ENCODE data around the gene SARDH.

The SARDH gene

DNA sequence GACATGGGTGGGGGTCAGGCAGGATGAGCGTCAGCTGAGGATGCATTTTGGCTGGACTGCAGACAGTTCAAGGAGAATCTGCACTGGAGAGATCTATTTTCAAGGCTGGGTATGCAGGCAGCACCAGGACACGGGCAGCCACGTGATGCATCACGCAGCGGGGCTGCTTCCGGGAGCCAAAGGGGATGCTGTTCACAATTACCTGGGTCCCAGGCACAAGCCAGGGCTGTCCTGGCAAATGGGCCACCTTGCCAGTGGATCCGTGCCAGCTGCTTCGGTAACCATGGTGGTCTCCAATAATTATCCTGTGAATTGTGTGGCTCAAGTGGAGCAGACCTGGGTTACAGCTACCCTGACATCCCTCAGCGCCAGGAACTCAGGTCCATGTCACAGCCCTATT, 84.5 kb downstream of the SARDH start:
- DNase-seq (ENCODE audit: low read depth in 4 of 4, low spot score in 1 of 4): no peak

DNA sequence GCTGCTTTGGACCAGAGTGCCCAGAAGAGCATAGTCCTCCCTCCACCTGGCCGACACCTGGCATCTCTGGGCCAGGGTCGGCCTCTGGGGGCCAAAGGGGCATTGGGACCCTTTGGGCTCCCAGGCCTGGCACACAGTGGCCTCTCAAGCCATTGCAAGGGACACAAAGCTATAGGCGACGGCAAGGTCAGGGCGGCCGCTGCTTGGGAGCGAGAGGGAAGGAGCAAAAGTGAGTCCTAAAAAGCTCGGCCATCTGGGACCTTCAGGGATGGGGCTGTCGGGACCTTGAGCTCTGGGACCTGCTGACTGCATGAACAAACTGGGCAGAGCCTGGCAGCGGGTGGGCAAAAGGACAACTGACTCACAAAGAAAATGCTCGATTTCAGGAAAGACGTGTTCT, 88.1 kb downstream of the SARDH start:
- DNase-seq (ENCODE audit: low read depth in 4 of 4, low spot score in 1 of 4): no peak

DNA sequence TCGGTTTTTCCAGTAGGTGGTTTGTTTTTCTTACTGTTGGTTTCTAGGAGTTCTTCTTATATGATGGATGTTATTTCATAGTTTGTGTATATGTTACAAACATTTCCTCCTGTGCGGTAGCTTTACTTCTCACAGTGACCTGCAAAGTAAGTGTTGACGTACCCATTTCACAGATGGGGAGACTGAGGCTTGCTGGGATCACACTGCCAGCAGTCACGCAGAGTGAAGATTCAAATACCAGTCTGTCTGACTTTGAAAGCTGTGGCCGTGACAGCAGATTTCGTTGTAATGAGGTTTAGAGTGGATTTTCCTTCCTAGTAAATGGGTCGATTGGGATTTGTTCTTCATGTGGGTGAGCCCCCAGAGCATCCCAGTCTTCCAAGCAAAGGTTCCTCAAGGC, 89.0 kb downstream of the SARDH start:
- no peak for DNase-seq (ENCODE audit: low read depth in 4 of 4, low spot score in 1 of 4)

DNA sequence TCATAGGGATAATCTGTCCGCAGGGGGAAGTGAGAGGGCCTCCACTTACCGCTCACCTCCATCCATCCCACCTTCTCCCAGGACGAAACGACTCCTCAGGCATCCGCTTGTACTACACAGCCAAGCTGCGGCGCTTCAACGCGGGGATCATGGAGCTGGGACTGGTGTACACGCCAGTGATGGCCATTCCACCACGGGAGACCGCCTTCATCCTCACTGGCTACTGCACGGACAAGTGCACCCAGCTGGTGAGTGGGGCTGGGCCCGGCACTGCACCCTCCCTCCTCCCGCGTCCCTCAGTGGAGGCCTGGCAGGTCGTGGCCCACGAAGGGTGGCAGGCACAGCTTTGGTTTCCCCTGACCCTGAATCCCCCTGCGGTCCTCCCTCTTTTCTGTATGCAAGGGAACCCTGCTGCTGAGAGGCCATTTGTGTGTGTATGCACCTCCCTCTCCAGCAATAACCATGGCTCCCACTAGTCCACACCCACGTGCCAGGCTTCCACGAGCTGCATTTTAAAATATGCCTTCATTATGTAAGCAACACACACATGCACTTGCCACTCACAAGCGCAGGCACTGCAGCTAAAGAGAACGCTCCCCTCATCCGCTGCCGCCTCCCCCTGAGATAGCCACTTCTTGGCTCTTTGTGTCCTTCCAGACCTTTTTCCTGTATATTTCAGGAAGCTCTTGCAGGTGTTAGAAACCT, 90.2 kb downstream of the SARDH start:
- DNase-seq (ENCODE audit: low read depth in 4 of 4, low spot score in 1 of 4): no peak

DNA sequence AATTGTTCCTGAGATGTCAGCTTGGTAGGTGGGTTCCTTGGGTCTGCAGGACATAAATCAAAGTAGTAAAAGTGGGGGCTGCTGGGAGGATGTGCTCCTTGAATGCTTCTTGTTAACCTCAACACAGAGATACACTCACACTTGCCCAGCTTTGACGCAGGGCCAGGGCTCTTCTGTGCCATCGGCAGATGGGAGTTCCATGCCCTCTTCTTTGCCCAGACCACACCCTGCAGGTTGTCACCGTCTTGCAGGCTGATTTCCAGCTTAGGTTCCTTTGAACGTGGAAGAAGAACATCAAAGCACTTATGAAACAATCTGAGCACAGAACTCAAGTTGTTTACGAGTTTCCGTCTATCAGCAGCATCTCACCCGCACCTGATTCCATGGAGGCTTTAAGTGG, 91.0 kb downstream of the SARDH start:
- DNase-seq (ENCODE audit: low read depth in 4 of 4, low spot score in 1 of 4): no peak

DNA sequence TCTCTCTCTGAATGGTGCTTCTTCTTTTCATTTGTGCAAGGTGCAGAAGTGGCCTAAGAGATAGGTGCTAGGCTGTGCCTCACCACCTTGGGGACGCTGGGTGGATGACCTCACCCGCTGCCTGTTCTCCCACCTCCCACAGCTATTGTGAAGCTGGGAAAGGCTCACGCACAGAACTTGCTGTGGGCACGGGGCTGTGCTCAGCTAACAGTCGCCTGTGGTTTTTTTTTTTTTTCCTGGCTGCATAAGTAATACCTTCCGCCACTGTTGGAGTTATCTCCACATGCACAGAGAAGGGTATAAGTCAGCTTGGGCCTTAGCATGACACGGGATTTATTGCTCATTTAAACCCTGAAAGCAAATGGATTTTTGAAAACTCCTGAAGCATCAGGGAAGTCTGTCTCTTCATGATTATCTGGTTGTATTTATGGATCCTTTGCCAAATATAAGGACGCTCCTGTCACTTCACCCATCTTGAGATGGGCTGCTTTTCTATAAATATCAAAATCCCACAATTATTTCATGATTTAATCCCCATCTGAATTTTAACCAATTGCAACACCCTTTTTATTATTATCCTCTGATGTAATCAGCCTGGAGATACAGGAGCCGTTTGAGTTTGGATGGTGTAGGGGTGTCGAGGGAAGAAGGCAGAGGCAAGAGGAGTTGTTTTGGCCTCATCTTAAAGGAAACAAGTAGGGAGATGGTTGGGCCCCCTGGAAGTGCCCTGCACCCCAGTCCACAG, 93.0 kb downstream of the SARDH start:
- DNase-seq (ENCODE audit: low read depth in 4 of 4, low spot score in 1 of 4): no peak

DNA sequence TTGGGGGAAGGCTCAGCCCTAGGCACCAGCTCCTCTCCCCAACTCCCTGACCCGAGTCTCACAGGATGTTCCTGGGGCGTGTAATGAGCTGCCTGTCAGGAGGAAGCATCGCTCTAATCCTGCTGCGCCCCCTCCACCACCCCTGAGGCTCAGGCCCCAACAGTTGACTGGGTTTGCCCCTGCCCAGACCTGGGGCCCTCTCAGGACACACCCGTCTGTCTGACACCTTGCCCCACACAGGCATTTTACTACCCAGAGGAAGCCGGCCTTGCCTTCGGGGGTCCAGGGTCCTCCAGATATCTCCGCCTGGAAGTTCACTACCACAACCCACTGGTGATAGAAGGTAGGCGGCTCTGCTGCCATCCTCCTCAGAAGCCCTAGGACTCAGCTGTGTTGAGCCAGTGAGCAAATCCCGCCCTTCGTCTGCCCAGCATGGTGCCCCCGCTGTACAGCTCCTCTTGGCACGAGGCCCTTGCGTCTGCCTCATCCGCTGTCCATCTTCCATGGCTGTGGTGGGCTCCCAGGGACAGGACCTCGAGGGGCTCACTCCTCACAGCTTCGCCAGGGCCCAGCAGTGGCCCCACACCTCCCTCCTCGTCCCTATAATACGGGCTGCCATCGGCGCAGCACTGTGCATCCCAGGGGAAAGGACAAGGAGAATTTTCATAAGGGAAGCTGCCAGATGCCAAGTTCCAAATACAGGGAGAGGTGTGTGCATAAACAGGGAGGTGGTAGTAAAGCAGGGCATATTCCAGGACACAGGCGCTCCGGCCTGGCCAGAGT, 94.0 kb downstream of the SARDH start:
- DNase-seq (ENCODE audit: low read depth in 4 of 4, low spot score in 1 of 4): no peak

DNA sequence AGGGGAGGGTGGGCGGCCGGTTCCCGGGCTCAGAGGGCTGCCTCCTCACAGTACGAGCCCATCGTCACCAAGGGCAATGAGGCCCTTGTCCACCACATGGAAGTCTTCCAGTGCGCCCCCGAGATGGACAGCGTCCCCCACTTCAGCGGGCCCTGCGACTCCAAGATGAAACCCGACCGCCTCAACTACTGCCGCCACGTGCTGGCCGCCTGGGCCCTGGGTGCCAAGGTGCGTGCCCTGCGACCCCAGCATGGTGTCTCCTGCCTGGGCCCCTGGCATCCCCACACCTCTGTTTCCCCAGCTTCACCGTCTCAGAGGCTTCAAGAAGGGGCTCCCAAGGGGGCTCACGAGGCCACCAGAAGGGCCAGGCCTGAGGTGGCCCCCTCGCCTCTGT, 94.8 kb downstream of the SARDH start:
- no peak for DNase-seq (ENCODE audit: low read depth in 4 of 4, low spot score in 1 of 4)

DNA sequence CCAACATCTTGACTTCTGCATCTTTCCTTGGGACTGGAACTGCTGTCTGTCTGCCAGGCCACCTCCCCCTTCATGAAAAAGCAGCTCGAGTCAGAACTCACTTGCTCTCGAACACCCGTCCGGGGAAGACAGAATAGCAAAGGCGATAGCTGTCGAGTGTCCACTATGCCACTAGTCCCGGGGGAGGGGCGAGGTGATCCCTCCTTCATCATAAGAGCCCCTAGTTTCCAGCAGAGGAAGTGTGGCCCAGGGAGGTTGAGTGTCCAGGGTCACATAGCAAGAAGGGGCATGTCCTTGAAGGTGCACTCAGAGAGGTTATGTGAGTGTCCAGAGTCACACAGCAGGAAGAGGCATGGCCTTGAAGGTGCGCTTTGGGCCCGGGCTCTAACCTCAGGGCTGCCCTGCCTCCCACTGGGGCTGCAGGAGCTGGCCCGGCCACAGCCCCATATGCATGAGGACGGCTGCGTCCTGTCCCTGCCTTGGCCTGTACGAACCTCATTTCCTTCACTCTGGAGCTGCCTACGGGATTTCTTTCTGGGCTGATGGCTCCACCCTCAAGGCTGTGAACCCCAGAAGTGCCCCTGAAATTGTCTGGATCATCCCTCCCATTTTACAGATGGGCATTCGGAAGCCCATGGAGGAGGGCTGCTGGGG, 95.3 kb downstream of the SARDH start:
- no peak for DNase-seq (ENCODE audit: low read depth in 4 of 4, low spot score in 1 of 4)

DNA sequence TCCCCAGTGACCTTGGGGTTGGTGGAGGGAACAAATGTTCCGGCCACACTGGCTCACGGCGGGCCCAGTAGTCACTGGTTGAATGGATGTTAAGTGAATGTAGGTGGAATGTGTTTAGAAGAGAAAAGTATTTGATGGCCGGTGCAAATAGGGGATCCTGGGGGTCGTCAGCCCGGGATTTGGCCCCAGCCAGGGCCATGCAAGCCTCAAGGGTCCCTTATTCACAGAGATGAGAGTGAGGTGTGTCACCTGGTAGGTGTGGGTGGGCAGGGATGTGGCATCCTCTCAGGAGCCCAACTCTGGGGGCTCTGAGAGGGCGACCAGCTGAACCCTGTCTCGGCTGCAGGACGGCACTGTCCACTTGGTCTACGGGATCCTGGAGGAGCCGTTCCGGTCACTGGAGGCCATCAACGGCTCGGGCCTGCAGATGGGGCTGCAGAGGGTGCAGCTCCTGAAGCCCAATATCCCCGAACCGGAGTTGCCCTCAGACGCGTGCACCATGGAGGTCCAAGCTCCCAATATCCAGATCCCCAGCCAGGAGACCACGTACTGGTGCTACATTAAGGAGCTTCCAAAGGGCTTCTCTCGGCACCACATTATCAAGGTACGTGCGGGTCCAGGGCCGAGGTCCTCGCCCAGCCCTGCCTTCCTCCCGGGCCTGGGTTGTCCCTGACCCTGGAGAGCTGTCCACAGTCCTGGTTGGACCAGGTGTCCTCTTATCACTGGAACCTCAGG, 96.1 kb downstream of the SARDH start:
- no peak for DNase-seq (ENCODE audit: low read depth in 4 of 4, low spot score in 1 of 4)

DNA sequence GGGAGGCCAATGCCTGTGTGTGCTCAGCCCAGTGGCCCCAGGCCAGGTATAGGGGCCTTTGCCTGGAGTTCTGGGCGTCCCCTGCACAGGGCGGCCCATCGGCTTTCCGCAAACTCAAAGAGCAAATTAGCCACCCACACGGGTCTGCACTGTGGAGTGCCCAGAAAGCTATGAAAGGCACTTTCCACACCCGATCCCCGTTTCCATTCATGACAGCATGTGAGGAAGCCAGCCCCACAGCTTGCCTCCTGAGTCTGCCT, 96.8 kb downstream of the SARDH start:
- no peak for DNase-seq (ENCODE audit: low read depth in 4 of 4, low spot score in 1 of 4)

DNA sequence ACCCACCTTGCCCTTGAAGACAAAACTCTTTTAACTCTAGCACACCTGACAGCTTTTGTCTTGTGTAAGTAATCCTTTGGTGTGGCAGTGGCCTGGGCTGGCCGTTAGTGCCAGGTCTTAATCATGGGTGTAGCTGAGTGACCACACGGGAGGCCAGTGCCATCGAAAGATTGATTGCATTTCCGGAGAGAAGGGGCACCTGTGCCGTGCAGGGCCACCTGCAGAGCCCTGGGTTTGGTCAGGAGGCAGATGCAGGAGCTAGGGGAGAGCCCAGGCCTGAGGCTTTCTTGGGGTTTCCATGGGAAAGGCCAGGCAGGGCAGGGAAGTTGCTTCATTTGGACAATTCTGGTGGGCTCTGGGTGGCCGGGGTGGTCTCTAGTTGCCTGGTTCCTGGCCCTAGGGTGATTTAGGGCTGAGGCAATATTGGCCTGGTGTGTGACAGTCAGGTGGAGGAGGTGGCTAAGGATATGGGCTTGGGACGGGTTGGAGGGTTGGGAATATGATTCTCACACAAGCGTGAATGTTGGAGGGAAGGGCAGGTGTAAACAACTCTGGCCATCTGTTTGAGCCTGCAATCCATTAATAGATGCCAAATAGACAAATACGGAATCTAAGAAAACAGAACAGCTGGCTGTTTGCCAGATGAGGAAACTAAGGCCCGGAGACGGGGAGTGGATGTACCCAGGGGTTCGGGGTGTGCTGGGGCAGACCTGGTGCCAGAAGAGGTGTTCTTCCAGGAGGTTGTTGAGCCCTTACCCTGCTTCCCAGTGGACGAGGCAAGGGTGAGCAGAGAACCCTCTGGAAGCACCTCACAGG, 97.4 kb downstream of the SARDH start:
- DNase-seq (ENCODE audit: low read depth in 4 of 4, low spot score in 1 of 4): no peak

DNA sequence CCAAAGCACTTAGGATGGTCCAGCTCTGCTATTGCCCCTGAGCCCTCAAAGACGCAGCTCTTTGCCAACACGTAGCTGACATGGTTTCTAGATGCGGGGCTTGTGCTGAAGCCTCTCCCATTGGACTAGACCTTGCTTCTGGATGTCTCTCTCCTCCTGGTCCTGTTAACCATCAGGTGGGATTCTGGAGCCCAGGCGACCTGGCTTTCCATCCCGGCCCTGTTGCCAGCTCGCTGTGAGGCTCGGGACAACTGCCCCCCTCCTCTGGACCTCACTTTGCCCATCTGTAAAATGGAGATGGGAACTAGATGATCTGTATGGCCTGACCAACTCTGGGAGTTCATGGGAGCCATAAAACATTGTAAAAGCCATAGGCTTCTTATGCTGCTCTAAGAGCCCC, 98.0 kb downstream of the SARDH start:
- no peak for DNase-seq (ENCODE audit: low read depth in 4 of 4, low spot score in 1 of 4)

DNA sequence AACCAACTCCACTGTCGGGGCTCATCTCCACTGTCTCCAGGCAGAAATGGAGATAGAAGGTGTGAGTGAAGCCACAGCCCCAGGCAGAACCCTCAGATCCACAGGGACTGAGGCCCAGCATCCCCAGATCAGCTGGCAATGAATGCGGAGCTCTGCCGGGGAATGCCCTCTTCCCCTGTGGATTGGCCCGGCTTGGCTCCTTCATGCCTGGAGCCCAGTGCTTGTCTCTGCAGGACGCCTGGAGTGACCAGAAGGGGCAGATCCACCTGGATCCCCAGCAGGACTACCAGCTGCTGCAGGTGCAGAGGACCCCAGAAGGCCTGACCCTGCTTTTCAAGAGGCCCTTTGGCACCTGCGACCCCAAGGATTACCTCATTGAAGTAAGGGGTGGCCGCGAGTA, 98.5 kb downstream of the SARDH start:
- DNase-seq (ENCODE audit: low read depth in 4 of 4, low spot score in 1 of 4): no peak

DNA sequence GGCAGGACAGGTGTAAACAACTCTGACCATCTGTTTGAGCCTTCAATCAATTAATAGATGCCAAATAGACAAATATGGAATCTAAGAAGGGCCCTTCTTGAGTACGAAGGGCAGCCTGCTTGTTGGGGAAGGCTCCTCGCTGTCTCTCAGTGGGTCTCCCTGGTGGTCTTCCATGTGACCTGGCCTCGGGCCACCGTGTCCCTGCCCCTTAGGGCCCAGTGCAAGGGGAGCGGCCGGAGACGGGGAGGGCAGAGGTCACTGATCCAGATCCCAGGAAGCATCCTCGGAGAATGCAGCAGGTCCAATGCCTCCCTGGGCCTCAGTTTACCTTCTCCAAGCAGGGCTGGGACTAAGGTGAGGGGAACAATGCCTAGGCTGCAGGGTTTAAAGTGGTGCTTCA, 99.4 kb downstream of the SARDH start:
- DNase-seq (ENCODE audit: low read depth in 4 of 4, low spot score in 1 of 4): no peak

DNA sequence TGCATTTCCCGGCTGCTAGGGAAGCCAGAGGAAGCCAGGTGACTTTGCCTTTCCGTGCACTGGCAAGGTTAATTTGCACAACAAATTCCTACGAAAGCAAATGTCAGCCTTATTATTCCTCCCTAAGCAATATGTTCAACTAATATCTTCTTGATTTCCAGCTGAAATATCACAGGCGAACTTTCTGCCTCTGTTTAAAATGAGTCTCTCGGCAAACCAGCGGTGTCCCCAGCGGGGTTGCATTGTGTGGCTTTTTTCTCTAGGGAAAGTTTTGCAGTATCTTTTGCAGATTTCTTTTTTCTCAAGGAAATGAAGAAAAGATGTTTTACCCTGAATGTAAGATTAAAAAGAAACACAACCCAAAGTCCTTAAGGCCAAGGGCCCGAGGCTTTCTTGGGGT, 100.1 kb downstream of the SARDH start:
- DNase-seq (ENCODE audit: low read depth in 4 of 4, low spot score in 1 of 4): no peak

DNA sequence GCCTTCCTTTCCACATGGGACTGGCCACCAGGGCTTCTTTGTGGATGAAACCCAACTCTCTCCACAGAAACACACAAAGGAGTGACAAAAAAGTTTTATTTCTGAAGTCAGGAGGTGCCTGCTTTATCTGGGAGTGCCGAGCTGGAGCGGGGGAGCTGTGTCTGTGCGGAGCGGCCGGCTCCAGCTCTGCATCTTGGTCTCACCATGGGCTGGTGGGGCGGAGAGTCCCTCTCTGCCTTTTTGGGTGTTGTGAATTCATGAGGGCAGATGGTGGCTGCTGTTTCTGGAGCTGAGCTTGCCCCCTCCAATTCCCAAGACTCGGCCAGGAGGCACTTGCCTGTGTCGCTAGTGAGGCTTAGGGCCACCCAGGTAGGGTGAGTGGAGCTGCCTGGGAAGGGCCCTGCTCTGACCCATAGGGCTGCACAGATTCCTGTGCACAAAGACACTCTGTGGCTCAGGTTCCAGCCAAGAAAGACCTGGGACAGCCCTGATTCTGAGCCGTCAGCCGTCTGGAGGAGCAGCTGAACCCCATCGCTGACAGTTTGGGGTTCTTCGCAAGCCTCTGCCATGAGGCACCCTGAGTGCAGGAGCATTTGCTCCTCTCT, 100.6 kb downstream of the SARDH start:
- DNase-seq (ENCODE audit: low read depth in 4 of 4, low spot score in 1 of 4): no peak

DNA sequence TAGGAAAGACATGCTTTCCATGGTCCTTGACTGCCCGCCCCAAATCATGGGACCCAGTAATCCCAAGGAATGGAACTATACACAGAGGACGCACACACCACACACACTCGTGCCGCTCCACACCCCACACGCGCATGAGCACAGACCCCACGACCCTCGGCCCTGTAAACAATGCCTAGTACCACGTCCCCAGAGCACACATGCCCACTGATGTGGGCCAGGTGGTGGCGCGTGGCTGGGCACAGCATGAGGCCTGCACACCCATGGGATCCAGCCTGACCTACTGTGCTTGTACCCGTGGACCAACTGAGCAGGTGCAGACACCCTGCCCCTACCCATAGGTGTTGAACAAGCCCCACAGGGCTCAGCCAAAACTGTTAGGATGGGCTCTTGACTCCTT, 101.2 kb downstream of the SARDH start:
- no peak for DNase-seq (ENCODE audit: low read depth in 4 of 4, low spot score in 1 of 4)

DNA sequence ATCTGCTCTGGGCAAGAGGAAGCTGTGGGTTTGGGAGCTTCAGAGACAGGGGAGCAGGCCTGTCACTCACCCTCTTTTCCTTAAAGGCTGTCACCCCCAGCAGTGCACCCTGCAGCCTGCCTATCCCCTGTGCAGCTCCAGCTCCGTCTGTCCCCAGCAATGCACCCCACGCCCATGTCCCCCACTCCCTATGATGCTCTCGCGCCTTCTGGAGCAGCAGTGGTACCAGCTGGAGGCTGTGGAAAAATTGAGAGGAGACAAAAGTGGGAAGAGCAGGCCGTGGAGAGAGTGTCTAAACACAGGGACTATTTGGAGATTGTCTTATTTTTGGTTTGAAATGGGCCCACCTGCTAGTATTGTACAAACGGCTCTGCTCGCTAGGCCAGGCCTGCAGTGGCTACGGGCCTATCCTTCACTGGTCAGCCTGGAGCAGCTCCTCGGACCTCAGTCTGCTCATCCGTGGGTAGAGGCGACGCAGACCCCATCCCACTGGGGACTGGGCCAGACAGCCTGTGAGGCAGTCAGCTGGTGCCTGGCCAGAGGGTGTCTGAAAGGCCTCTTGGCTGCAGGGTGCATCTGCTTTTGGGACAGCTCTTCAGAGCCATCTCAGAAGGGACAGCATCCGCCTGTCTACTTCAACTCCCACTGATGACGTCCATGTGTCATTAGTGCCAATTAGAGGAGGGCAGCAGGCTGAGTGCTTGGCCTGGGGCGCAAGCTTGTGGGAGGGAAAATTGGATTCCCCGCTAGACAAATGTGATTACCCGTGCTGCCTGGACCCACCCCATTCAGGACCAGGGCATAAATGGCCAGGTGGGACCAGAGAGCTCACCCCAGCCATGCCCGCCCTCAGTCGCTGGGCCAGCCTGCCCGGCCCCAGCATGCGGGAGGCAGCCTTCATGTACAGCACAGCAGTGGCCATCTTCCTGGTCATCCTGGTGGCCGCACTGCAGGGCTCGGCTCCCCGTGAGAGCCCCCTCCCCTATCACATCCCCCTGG, 102.3 kb downstream of the SARDH start, which contains the start of gene DBH:
DBH (plus strand) TSS at position 831 of the 999 bp plus-strand sequence; CDS start at position 840, 9 bp downstream.
- no peak for DNase-seq (ENCODE audit: low read depth in 4 of 4, low spot score in 1 of 4)

All from stimulated activated CD4-positive, alpha-beta T cell treated with anti-CD3 and anti-CD28 coated beads, Interleukin-1b, Interleukin-23, amount 100 ng/mL, for 24 hours (primary cell).